H1 (cell line): ENCODE data around the gene TRPM6. TPM values are rescaled to one million over a fixed set of nuclear protein-coding genes. Genes with fewer than 3 reads are reported as not detected.

Experiments used
- CTCF ChIA-PET: fragments of 300-600 bp; sonication (Branson Sonifier 250); formaldehyde crosslinking; loops from one replicate; lab custom pipeline; 2021; ENCODE audit not compliant: partially characterized antibody; lab: Charles Lee
- POLR2A ChIA-PET: fragments of 300-600 bp; sonication (Branson Sonifier 250); formaldehyde crosslinking; loops from one replicate; lab custom pipeline; 2021; ENCODE audit warnings: inconsistent platforms; ENCODE audit not compliant: partially characterized antibody; lab: Charles Lee
- DNase-seq, 2 experiments: peaks; one replicate each; pipeline versions ENCODE4 v3.0.0 to v3.0.0-alpha.2; 2010 to 2022; ENCODE audit warnings: low spot score in 2 of 2, low read depth in 1 of 2, mixed read lengths in 1 of 2
- FAIRE-seq: peaks from 2 replicates; lab custom pipeline; 2011; peaks lifted over from hg19 to GRCh38; lab: Jason Lieb, UNC
- H2AFZ ChIP-seq: 2 replicates; pipeline ENCODE4 v1.8.1; 2012; ENCODE audit warnings: low read length, inconsistent platforms
- H2AK5ac ChIP-seq: 2 replicates; pipeline ENCODE4 v1.6.1; 2013; ENCODE audit warnings: low read depth, low read length
- H2BK120ac ChIP-seq: replicated peaks from 2 replicates; pipeline ENCODE3; 2013; ENCODE audit warnings: low read depth, low read length, inconsistent platforms
- H2BK12ac ChIP-seq: 2 replicates; pipeline ENCODE4 v1.6.1; 2013; ENCODE audit warnings: low read depth, low read length
- H2BK15ac ChIP-seq: 2 replicates; pipeline ENCODE4 v1.6.1; 2013; ENCODE audit warnings: low read length
- H2BK20ac ChIP-seq: 2 replicates; pipeline ENCODE4 v1.6.1; 2013; ENCODE audit warnings: low read length
- H2BK5ac ChIP-seq: 2 replicates; pipeline ENCODE4 v1.6.1; 2013; ENCODE audit warnings: low read depth, low read length
- H3K14ac ChIP-seq: 2 replicates; pipeline ENCODE4 v1.6.1; 2013; ENCODE audit warnings: inconsistent platforms; ENCODE audit not compliant: insufficient read length
- H3K18ac ChIP-seq: 2 replicates; pipeline ENCODE4 v1.6.1; 2013; ENCODE audit warnings: low read length; ENCODE audit errors: extremely low read depth
- H3K23ac ChIP-seq: 2 replicates; pipeline ENCODE4 v1.6.1; 2013; ENCODE audit warnings: inconsistent platforms; ENCODE audit not compliant: insufficient read length
- H3K23me2 ChIP-seq: 2 replicates; pipeline ENCODE4 v1.6.1; 2013; ENCODE audit warnings: low read depth, low read length
- H3K27ac ChIP-seq: 2 replicates; pipeline ENCODE4 v1.6.1; 2011; ENCODE audit warnings: low read depth, low read length, inconsistent platforms
- H3K27me3 ChIP-seq, 4 experiments: replicated peaks in 1 of 4; 1 replicate in 1 of 4; 2 replicates in 3 of 4; pipeline versions ENCODE4 v1.6.1 to v1.8.1; 2011 to 2013; ENCODE audit warnings: low read length in 3 of 4, mild to moderate bottlenecking in 3 of 4, inconsistent platforms in 2 of 4, mixed read lengths in 2 of 4, moderate library complexity in 1 of 4; ENCODE audit not compliant: control insufficient read depth in 3 of 4, insufficient read depth in 3 of 4; ENCODE audit errors: extremely low read depth in 1 of 4
- H3K36me3 ChIP-seq, 4 experiments: 2 replicates each; pipeline versions ENCODE4 v1.6.1 to v1.8.1; 2011 to 2013; ENCODE audit warnings: mild to moderate bottlenecking in 4 of 4, low read length in 3 of 4, moderate library complexity in 2 of 4, control low read depth in 1 of 4, inconsistent platforms in 1 of 4; ENCODE audit not compliant: insufficient read depth in 4 of 4, control insufficient read depth in 2 of 4
- H3K4ac ChIP-seq: replicated peaks from 2 replicates; pipeline ENCODE3; 2013; ENCODE audit warnings: low read length, low read depth, mixed read lengths, inconsistent platforms; ENCODE audit not compliant: insufficient read length
- H3K4me1 ChIP-seq, 4 experiments: replicated peaks in 1 of 4; 1 replicate in 1 of 4; 2 replicates in 3 of 4; pipeline versions ENCODE4 v1.6.1 to v1.8.1; 2011 to 2013; ENCODE audit warnings: low read length in 3 of 4, inconsistent platforms in 2 of 4, mixed read lengths in 1 of 4; ENCODE audit not compliant: insufficient read depth in 4 of 4, control insufficient read depth in 3 of 4
- H3K4me2 ChIP-seq, 2 experiments: 2 replicates each; pipeline versions ENCODE4 v1.6.1 to v1.8.1; 2011 to 2013; ENCODE audit warnings: low read depth in 2 of 2, low read length in 2 of 2, control low read depth in 1 of 2, inconsistent platforms in 1 of 2, mild to moderate bottlenecking in 1 of 2; ENCODE audit not compliant: insufficient read depth in 1 of 2
- H3K4me3 ChIP-seq, 4 experiments: fragments of 200-600, 300-600 bp in 1 of 4; sonication (generic), shearing (Covaris generic), sonication (Bioruptor Twin) in 1 of 4; 2 replicates each; pipeline versions ENCODE4 v1.5.1 to v1.8.1; 2011 to 2016; ENCODE audit warnings: low read length in 4 of 4, low read depth in 3 of 4, control low read depth in 2 of 4, inconsistent platforms in 2 of 4, mild to moderate bottlenecking in 2 of 4, mixed read lengths in 1 of 4, moderate library complexity in 1 of 4; ENCODE audit not compliant: insufficient read depth in 2 of 4; ENCODE audit errors: extremely low read depth in 1 of 4
- H3K56ac ChIP-seq: replicated peaks from 2 replicates; pipeline ENCODE3; 2013; ENCODE audit warnings: low read depth, mild to moderate bottlenecking, mixed read lengths, low read length, inconsistent platforms; ENCODE audit not compliant: insufficient read length
- H3K79me1 ChIP-seq: 2 replicates; pipeline ENCODE4 v1.6.1; 2013; ENCODE audit warnings: low read depth, low read length, control low read depth
- H3K79me2 ChIP-seq, 2 experiments: 2 replicates each; pipeline versions ENCODE4 v1.6.1 to v1.8.1; 2012 to 2013; ENCODE audit warnings: low read length in 2 of 2, mild to moderate bottlenecking in 2 of 2, inconsistent platforms in 1 of 2; ENCODE audit not compliant: insufficient read depth in 2 of 2, control insufficient read depth in 1 of 2
- H3K9ac ChIP-seq, 4 experiments: replicated peaks in 1 of 4; 1 replicate in 1 of 4; 2 replicates in 3 of 4; pipeline versions ENCODE4 v1.6.1 to v1.8.1; 2011 to 2013; ENCODE audit warnings: low read depth in 3 of 4, low read length in 3 of 4, control low read depth in 2 of 4, mild to moderate bottlenecking in 2 of 4, moderate library complexity in 2 of 4, inconsistent platforms in 1 of 4; ENCODE audit errors: extremely low read depth in 1 of 4
- H3K9me3 ChIP-seq, 2 experiments: 2 replicates each; pipeline versions ENCODE4 v1.6.1 to v1.8.1; 2012 to 2013; ENCODE audit warnings: mild to moderate bottlenecking in 2 of 2, moderate library complexity in 2 of 2, control low read depth in 1 of 2, inconsistent platforms in 1 of 2, low read depth in 1 of 2, low read length in 1 of 2, mixed read lengths in 1 of 2; ENCODE audit not compliant: insufficient read depth in 2 of 2
- H4K20me1 ChIP-seq, 2 experiments: replicated peaks in 1 of 2; 2 replicates each; pipeline versions ENCODE3 to v1.8.1; 2011 to 2013; ENCODE audit warnings: inconsistent platforms in 2 of 2, low read length in 2 of 2, mild to moderate bottlenecking in 1 of 2; ENCODE audit not compliant: insufficient read depth in 2 of 2, control insufficient read depth in 1 of 2
- H4K5ac ChIP-seq: 2 replicates; pipeline ENCODE4 v1.6.1; 2013; ENCODE audit warnings: low read length, low read depth, mixed read lengths, inconsistent platforms; ENCODE audit not compliant: insufficient read length
- H4K8ac ChIP-seq: 2 replicates; pipeline ENCODE4 v1.8.0; 2013; ENCODE audit warnings: mild to moderate bottlenecking, moderate library complexity, low read length, inconsistent platforms; ENCODE audit not compliant: insufficient read depth; ENCODE audit errors: extremely low read depth
- H4K91ac ChIP-seq: replicated peaks from 2 replicates; pipeline ENCODE3; 2013; ENCODE audit warnings: low read length, mixed read lengths, inconsistent platforms; ENCODE audit not compliant: insufficient read length
- CREB1 ChIP-seq: IDR thresholded peaks from 2 replicates; pipeline ENCODE4 v1.6.1; 2012; ENCODE audit warnings: inconsistent platforms
- CTBP2 ChIP-seq: IDR thresholded peaks from 2 replicates; pipeline ENCODE4 v1.7.0; 2011; ENCODE audit warnings: borderline replicate concordance, mild to moderate bottlenecking, moderate library complexity, mixed read lengths, low read length; ENCODE audit not compliant: insufficient read depth, insufficient read length
- EP300 ChIP-seq, 2 experiments: IDR thresholded peaks; 1 replicate in 1 of 2; 2 replicates in 1 of 2; pipeline ENCODE4 v1.6.1; 2011 to 2012; ENCODE audit warnings: low read depth in 2 of 2, low read length in 2 of 2, mild to moderate bottlenecking in 2 of 2, borderline replicate concordance in 1 of 2, inconsistent platforms in 1 of 2, moderate library complexity in 1 of 2
- HDAC6 ChIP-seq: IDR thresholded peaks from one replicate; pipeline ENCODE4 v1.7.1; 2012; ENCODE audit warnings: low read depth, mild to moderate bottlenecking, inconsistent platforms, low read length, moderate library complexity
- KDM1A ChIP-seq: fragments of 200-600, 300-600 bp; sonication (generic); IDR thresholded peaks from 2 replicates; pipeline ENCODE4 v1.7.1; 2016; ENCODE audit warnings: mild to moderate bottlenecking, low read length, borderline replicate concordance
- RBBP5 ChIP-seq: IDR thresholded peaks from 2 replicates; pipeline ENCODE4 v1.7.1; 2012; ENCODE audit warnings: low read depth, mild to moderate bottlenecking, inconsistent platforms, low read length, moderate library complexity, borderline replicate concordance
- RFX5 ChIP-seq: IDR thresholded peaks from 2 replicates; pipeline ENCODE4 v1.6.1; 2011; ENCODE audit warnings: low read depth, low read length, improper control_type of control experiment, borderline replicate concordance
- SAP30 ChIP-seq: fragments of 300-600 bp; sonication (generic); IDR thresholded peaks from 2 replicates; pipeline ENCODE4 v1.7.1; 2012; ENCODE audit warnings: low read length, moderate library complexity, mild to moderate bottlenecking, inconsistent platforms; ENCODE audit not compliant: insufficient read depth, insufficient replicate concordance
- TAF7 ChIP-seq: optimal IDR thresholded peaks from 2 replicates; pipeline ENCODE3; 2011; ENCODE audit warnings: low read depth, mild to moderate bottlenecking, inconsistent platforms, low read length, moderate library complexity, borderline replicate concordance
- WGBS, 2 experiments: shearing (Covaris generic) in 1 of 2; methylation state at CpG; one replicate each; pipeline versions ENCODE4 v1.1.6 to v1.1.7; 2013 to 2015; ENCODE audit warnings: low lambda C conversion rate in 2 of 2, mixed read lengths in 2 of 2, inconsistent platforms in 1 of 2, low coverage in 1 of 2, missing lambda C conversion rate in 1 of 2; ENCODE audit not compliant: insufficient replicate concordance in 2 of 2, insufficient coverage in 1 of 2, insufficient read length in 1 of 2; ENCODE audit errors: extremely low coverage in 1 of 2, missing lambda C conversion rate in 1 of 2; 5-methylcytosine and 5-hydroxymethylcytosine counted together
- polyA plus RNA-seq, 7 experiments: library from polyadenylated mRNA; depleted of rRNA in 3 of 7; stranded (reverse) in 5 of 7; unstranded in 2 of 7; fragments of >200 nt in 5 of 7; fragments of 200-250 nt in 2 of 7; gene quantifications; 1 replicate in 5 of 7; 2 replicates in 1 of 7; 4 replicates in 1 of 7; pipeline versions ENCODE4 v1.2.1 to v1.2.3, GENCODE V29; 2011 to 2013; ENCODE audit warnings: missing spikeins in 2 of 7, mixed read lengths in 2 of 7
- total RNA-seq: library from RNA; stranded (reverse); fragmentation: NEBNext Ultra II Directional; extraction: Animal tissue kit (Norgen Biotek cat#: 25700); gene quantifications from 2 replicates; pipeline ENCODE4 v1.2.1, GENCODE V29; 2021
- TF ChIP-seq, protein P1 (sequence below), 3 experiments: IDR thresholded peaks; 1 replicate in 2 of 3; 2 replicates in 1 of 3; pipeline versions ENCODE4 v1.5.1 to v1.6.1; 2011; ENCODE audit warnings: low read length in 3 of 3, mild to moderate bottlenecking in 3 of 3, inconsistent platforms in 2 of 3, low read depth in 1 of 3, moderate library complexity in 1 of 3; ENCODE audit not compliant: insufficient read depth in 1 of 3; ENCODE audit errors: control extremely low read depth in 1 of 3

TRPM6 gene
- total and polyA plus RNA-seq, 2 of the 8 experiments (the other 6 are each of a cell fraction or from before 2014, with no cell fraction given): 0.45 to 1.5 TPM

DNA sequence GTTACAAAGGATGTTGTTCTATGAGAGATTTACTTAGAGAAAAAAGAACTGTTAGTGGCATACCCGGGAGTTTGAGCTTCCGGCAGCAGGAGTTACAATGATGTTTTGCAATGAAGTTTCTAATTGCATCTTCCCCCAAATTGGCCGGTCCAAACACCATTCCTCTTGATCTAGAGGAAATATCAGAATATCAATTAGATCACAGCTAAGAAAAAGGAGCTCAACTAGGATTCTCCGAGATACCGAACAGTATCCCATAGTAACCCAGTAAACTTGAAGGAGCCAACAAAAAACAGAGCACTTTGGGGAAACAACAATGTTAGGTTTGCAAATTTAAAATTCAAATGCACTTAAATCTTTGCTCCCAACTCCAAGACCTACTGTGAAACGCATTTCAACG, 159.5 kb downstream of the TRPM6 start:
- Histone ChIP-seq H3K36me3 (no peaks in the 10 kb centered on the region), H2BK120ac (no peak overlapping the region), H3K18ac (no peak overlapping the region), H3K27me3 (no peaks in the 10 kb centered on the region), H3K23me2 (no peaks in the 10 kb centered on the region), H3K56ac (no peak overlapping the region), H4K5ac (no peak overlapping the region), H3K27ac (no peak overlapping the region), H4K8ac (no peak overlapping the region), H2BK12ac (no peak overlapping the region), H2BK5ac (no peak overlapping the region), H4K91ac (no peak overlapping the region), H3K23ac (no peak overlapping the region), H3K9ac (no peak overlapping the region), H2BK20ac (no peak overlapping the region), H3K4me3 (no peak overlapping the region), H3K79me2 (no peaks in the 10 kb centered on the region), H3K4me2 (0 out of 4 replicates have a peak overlapping the region, but pooled peaks of 1 of the 2 experiments have one; percentile 8), H3K4ac (no peak overlapping the region), H2BK15ac (no peak overlapping the region), H3K14ac (no peak overlapping the region), H3K79me1 (no peaks in the 10 kb centered on the region), H3K4me1 (peaks cover 0 to 2% (median 0%) of the 10 kb centered on the region in 4 experiments; a peak in 3 of 7 replicates), H4K20me1 (no peaks in the 10 kb centered on the region), H2AFZ (no peak overlapping the region), H2AK5ac (no peak overlapping the region), H3K9me3 (no peaks in the 10 kb centered on the region)
- no peak for DNase-seq
- CTCF ChIA-PET: interaction anchor here (0.8 to 1.1 kb wide), 2 partner anchors 14 to 15 kb away, joined by 3 to 4 read pairs; no protein-coding TSS in a partner anchor
- peak; percentile 48 for FAIRE-seq
- 70% methylated on average over 7 of the region's 7 CpGs; no CpG with 5 or more reads in 1 of the 2 experiments for WGBS, 2 experiments
- POLR2A ChIA-PET: no interaction called here
- no peak for TF ChIP-seq HDAC6
- TF ChIP-seq, protein P1, sequence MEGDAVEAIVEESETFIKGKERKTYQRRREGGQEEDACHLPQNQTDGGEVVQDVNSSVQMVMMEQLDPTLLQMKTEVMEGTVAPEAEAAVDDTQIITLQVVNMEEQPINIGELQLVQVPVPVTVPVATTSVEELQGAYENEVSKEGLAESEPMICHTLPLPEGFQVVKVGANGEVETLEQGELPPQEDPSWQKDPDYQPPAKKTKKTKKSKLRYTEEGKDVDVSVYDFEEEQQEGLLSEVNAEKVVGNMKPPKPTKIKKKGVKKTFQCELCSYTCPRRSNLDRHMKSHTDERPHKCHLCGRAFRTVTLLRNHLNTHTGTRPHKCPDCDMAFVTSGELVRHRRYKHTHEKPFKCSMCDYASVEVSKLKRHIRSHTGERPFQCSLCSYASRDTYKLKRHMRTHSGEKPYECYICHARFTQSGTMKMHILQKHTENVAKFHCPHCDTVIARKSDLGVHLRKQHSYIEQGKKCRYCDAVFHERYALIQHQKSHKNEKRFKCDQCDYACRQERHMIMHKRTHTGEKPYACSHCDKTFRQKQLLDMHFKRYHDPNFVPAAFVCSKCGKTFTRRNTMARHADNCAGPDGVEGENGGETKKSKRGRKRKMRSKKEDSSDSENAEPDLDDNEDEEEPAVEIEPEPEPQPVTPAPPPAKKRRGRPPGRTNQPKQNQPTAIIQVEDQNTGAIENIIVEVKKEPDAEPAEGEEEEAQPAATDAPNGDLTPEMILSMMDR (IDR thresholded peaks at IDR 0.05; ENCODE audit: control extremely low read depth in 1 of 3, insufficient read depth in 1 of 3, low read depth in 1 of 3, low read length in 3 of 3): no peak
- TF ChIP-seq CREB1: no peak
- no peak for TF ChIP-seq SAP30
- no peak for TF ChIP-seq KDM1A
- TF ChIP-seq RFX5: no peak
- no peak for TF ChIP-seq EP300 (IDR thresholded peaks at IDR 0.05; ENCODE audit: borderline replicate concordance in 1 of 2, low read depth in 2 of 2, low read length in 2 of 2)
- TF ChIP-seq TAF7: no peak
- TF ChIP-seq RBBP5: no peak
- TF ChIP-seq CTBP2: no peak
